ENCODE data around the gene RAB27B.

The RAB27B gene

GRCh38 chr18:54918060-54918459 lies 89.8 kb downstream of the RAB27B start:
- Histone ChIP-seq H3K9ac (ENCODE audit: low read length) (no peak overlapping the region), H3K27me3 (ENCODE audit: control insufficient read depth, insufficient read depth, low read length) (no peaks in the 10 kb centered on the region), H3K4me3 (ENCODE audit: low read length) (no peak overlapping the region), H3K27ac (ENCODE audit: low read length) (no peak overlapping the region), H3K9me3 (ENCODE audit: control insufficient read depth, low read depth, low read length) (no peaks in the 10 kb centered on the region), H3K4me1 (ENCODE audit: control insufficient read depth, low read depth, low read length) (no peaks in the 10 kb centered on the region), H3K36me3 (ENCODE audit: control insufficient read depth, low read depth, low read length) (no peaks in the 10 kb centered on the region)

GRCh38 chr18:54919412-54919811 lies 91.1 kb downstream of the RAB27B start:
- no peak overlapping the region for H3K4me3 ChIP-seq (ENCODE audit: low read length)
- no peaks in the 10 kb centered on the region for H3K4me1 ChIP-seq (ENCODE audit: control insufficient read depth, low read depth, low read length)
- H3K27ac ChIP-seq (ENCODE audit: low read length), result no peak overlapping the region
- no peaks in the 10 kb centered on the region for H3K9me3 ChIP-seq (ENCODE audit: control insufficient read depth, low read depth, low read length)
- H3K27me3 ChIP-seq (ENCODE audit: control insufficient read depth, insufficient read depth, low read length), result no peaks in the 10 kb centered on the region
- H3K9ac ChIP-seq (ENCODE audit: low read length), result no peak overlapping the region
- H3K36me3 ChIP-seq (ENCODE audit: control insufficient read depth, low read depth, low read length), result no peaks in the 10 kb centered on the region

- H3K4me3 ChIP-seq (ENCODE audit: low read length), result no peak overlapping the region
- H3K27ac ChIP-seq (ENCODE audit: low read length), result no peak overlapping the region
- no peaks in the 10 kb centered on the region for H3K27me3 ChIP-seq (ENCODE audit: control insufficient read depth, insufficient read depth, low read length)
- H3K9me3 ChIP-seq (ENCODE audit: control insufficient read depth, low read depth, low read length), result no peaks in the 10 kb centered on the region
- no peak overlapping the region for H3K9ac ChIP-seq (ENCODE audit: low read length)
- no peaks in the 10 kb centered on the region for H3K4me1 ChIP-seq (ENCODE audit: control insufficient read depth, low read depth, low read length)
- no peaks in the 10 kb centered on the region for H3K36me3 ChIP-seq (ENCODE audit: control insufficient read depth, low read depth, low read length)
Observed at GRCh38 chr18:54923339-54923956, 95.2 kb downstream of the RAB27B start.

GRCh38 chr18:54924948-54925347 lies 96.7 kb downstream of the RAB27B start:
- Histone ChIP-seq H3K36me3 (ENCODE audit: control insufficient read depth, low read depth, low read length) (no peaks in the 10 kb centered on the region), H3K4me3 (ENCODE audit: low read length) (no peak overlapping the region), H3K27me3 (ENCODE audit: control insufficient read depth, insufficient read depth, low read length) (no peaks in the 10 kb centered on the region), H3K9me3 (ENCODE audit: control insufficient read depth, low read depth, low read length) (no peaks in the 10 kb centered on the region), H3K4me1 (ENCODE audit: control insufficient read depth, low read depth, low read length) (no peaks in the 10 kb centered on the region), H3K9ac (ENCODE audit: low read length) (no peak overlapping the region), H3K27ac (ENCODE audit: low read length) (no peak overlapping the region)

- Histone ChIP-seq H3K27me3 (ENCODE audit: control insufficient read depth, insufficient read depth, low read length) (no peaks in the 10 kb centered on the region), H3K9ac (ENCODE audit: low read length) (no peak overlapping the region), H3K27ac (ENCODE audit: low read length) (no peak overlapping the region)
Observed at GRCh38 chr18:54926593-54927325, 98.5 kb downstream of the RAB27B start.

GRCh38 chr18:54928236-54928635 lies 100.0 kb downstream of the RAB27B start:
- H3K4me1 ChIP-seq (ENCODE audit: control insufficient read depth, low read depth, low read length), result no peaks in the 10 kb centered on the region
- no peaks in the 10 kb centered on the region for H3K36me3 ChIP-seq (ENCODE audit: control insufficient read depth, low read depth, low read length)
- no peak overlapping the region for H3K27ac ChIP-seq (ENCODE audit: low read length)
- no peak overlapping the region for H3K9ac ChIP-seq (ENCODE audit: low read length)
- H3K9me3 ChIP-seq (ENCODE audit: control insufficient read depth, low read depth, low read length), result no peaks in the 10 kb centered on the region
- no peak overlapping the region for H3K4me3 ChIP-seq (ENCODE audit: low read length)
- no peaks in the 10 kb centered on the region for H3K27me3 ChIP-seq (ENCODE audit: control insufficient read depth, insufficient read depth, low read length)

More at GRCh38 chr18:54926593-54927325, 98.5 kb downstream of the RAB27B start:
- no peak overlapping the region for H3K4me3 ChIP-seq (ENCODE audit: low read length)
- no peaks in the 10 kb centered on the region for H3K36me3 ChIP-seq (ENCODE audit: control insufficient read depth, low read depth, low read length)
- H3K9me3 ChIP-seq (ENCODE audit: control insufficient read depth, low read depth, low read length), result no peaks in the 10 kb centered on the region
- no peaks in the 10 kb centered on the region for H3K4me1 ChIP-seq (ENCODE audit: control insufficient read depth, low read depth, low read length)

GRCh38 chr18:54931152-54931551 lies 102.9 kb downstream of the RAB27B start:
- no peaks in the 10 kb centered on the region for H3K36me3 ChIP-seq (ENCODE audit: control insufficient read depth, low read depth, low read length)
- H3K9ac ChIP-seq (ENCODE audit: low read length), result no peak overlapping the region
- H3K4me1 ChIP-seq (ENCODE audit: control insufficient read depth, low read depth, low read length), result no peaks in the 10 kb centered on the region
- H3K27me3 ChIP-seq (ENCODE audit: control insufficient read depth, insufficient read depth, low read length), result no peaks in the 10 kb centered on the region
- H3K27ac ChIP-seq (ENCODE audit: low read length), result no peak overlapping the region
- no peaks in the 10 kb centered on the region for H3K9me3 ChIP-seq (ENCODE audit: control insufficient read depth, low read depth, low read length)
- no peak overlapping the region for H3K4me3 ChIP-seq (ENCODE audit: low read length)

- Histone ChIP-seq H3K36me3 (ENCODE audit: control insufficient read depth, low read depth, low read length) (no peaks in the 10 kb centered on the region), H3K4me3 (ENCODE audit: low read length) (no peak overlapping the region), H3K4me1 (ENCODE audit: control insufficient read depth, low read depth, low read length) (no peaks in the 10 kb centered on the region), H3K27me3 (ENCODE audit: control insufficient read depth, insufficient read depth, low read length) (no peaks in the 10 kb centered on the region), H3K9me3 (ENCODE audit: control insufficient read depth, low read depth, low read length) (no peaks in the 10 kb centered on the region), H3K27ac (ENCODE audit: low read length) (no peak overlapping the region), H3K9ac (ENCODE audit: low read length) (no peak overlapping the region)
Observed at GRCh38 chr18:54932472-54932871, 104.2 kb downstream of the RAB27B start.

GRCh38 chr18:54938506-54938905 lies 110.2 kb downstream of the RAB27B start:
- Histone ChIP-seq H3K4me3 (ENCODE audit: low read length) (no peak overlapping the region), H3K9me3 (ENCODE audit: control insufficient read depth, low read depth, low read length) (no peaks in the 10 kb centered on the region), H3K36me3 (ENCODE audit: control insufficient read depth, low read depth, low read length) (no peaks in the 10 kb centered on the region), H3K27ac (ENCODE audit: low read length) (no peak overlapping the region), H3K9ac (ENCODE audit: low read length) (no peak overlapping the region), H3K27me3 (ENCODE audit: control insufficient read depth, insufficient read depth, low read length) (no peaks in the 10 kb centered on the region), H3K4me1 (ENCODE audit: control insufficient read depth, low read depth, low read length) (no peaks in the 10 kb centered on the region)

- Histone ChIP-seq H3K36me3 (ENCODE audit: control insufficient read depth, low read depth, low read length) (no peaks in the 10 kb centered on the region), H3K27me3 (ENCODE audit: control insufficient read depth, insufficient read depth, low read length) (no peaks in the 10 kb centered on the region), H3K4me1 (ENCODE audit: control insufficient read depth, low read depth, low read length) (no peaks in the 10 kb centered on the region), H3K9me3 (ENCODE audit: control insufficient read depth, low read depth, low read length) (no peaks in the 10 kb centered on the region), H3K27ac (ENCODE audit: low read length) (no peak overlapping the region), H3K4me3 (ENCODE audit: low read length) (no peak overlapping the region), H3K9ac (ENCODE audit: low read length) (no peak overlapping the region)
Observed at GRCh38 chr18:54939361-54939917, 111.2 kb downstream of the RAB27B start.

- Histone ChIP-seq H3K27me3 (ENCODE audit: control insufficient read depth, insufficient read depth, low read length) (no peaks in the 10 kb centered on the region), H3K4me3 (ENCODE audit: low read length) (no peak overlapping the region), H3K4me1 (ENCODE audit: control insufficient read depth, low read depth, low read length) (no peaks in the 10 kb centered on the region), H3K9me3 (ENCODE audit: control insufficient read depth, low read depth, low read length) (no peaks in the 10 kb centered on the region), H3K9ac (ENCODE audit: low read length) (no peak overlapping the region), H3K36me3 (ENCODE audit: control insufficient read depth, low read depth, low read length) (no peaks in the 10 kb centered on the region), H3K27ac (ENCODE audit: low read length) (no peak overlapping the region)
Observed at GRCh38 chr18:54942144-54942543, 113.9 kb downstream of the RAB27B start.

- H3K36me3 ChIP-seq (ENCODE audit: control insufficient read depth, low read depth, low read length), result no peaks in the 10 kb centered on the region
- H3K4me3 ChIP-seq (ENCODE audit: low read length), result no peak overlapping the region
- no peaks in the 10 kb centered on the region for H3K9me3 ChIP-seq (ENCODE audit: control insufficient read depth, low read depth, low read length)
- no peaks in the 10 kb centered on the region for H3K4me1 ChIP-seq (ENCODE audit: control insufficient read depth, low read depth, low read length)
- no peak overlapping the region for H3K27ac ChIP-seq (ENCODE audit: low read length)
- H3K27me3 ChIP-seq (ENCODE audit: control insufficient read depth, insufficient read depth, low read length), result no peaks in the 10 kb centered on the region
- H3K9ac ChIP-seq (ENCODE audit: low read length), result no peak overlapping the region
Observed at GRCh38 chr18:54942569-54942968, 114.3 kb downstream of the RAB27B start.

All from iPS-18a (cell line).